GM19240 (cell line): ENCODE data around the gene USP51.
"Not testable (repeated sequence)": the region's sequence is repeated elsewhere in the genome, so short reads cannot be mapped to it uniquely, and the experiment has no call there.

ENCODE experiments used
- DNase-seq: peaks from one replicate; pipeline ENCODE4 v3.0.0; 2011; ENCODE audit warnings: low spot score; ENCODE audit not compliant: insufficient read length

Gene USP51

GRCh38 chrX:55465108-55465507, 24.5 kb downstream of the USP51 start:
- DNase-seq: not testable (repeated sequence)

GRCh38 chrX:55464050-55464449, 25.6 kb downstream of the USP51 start:
- not testable (repeated sequence) for DNase-seq

DNA sequence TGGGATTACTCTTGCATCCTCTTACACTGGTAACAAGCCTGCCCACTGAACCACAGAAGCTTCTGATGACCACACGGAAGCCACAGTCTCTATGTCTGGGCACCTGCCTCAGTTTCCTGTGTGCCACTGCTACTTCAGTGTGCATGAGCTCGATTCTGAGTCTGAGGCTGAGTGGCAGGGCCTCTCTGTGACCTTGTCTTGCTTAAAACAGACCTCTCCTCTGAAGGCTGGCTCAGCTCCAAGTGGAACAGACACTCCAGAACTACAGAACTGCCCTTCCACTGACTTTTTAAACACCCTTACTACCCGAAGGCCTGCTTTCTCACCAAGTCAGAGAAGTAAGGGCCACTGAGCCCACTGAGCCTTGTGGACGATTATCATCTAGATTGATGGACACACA, 29.7 kb downstream of the USP51 start:
- not testable (repeated sequence) for DNase-seq

GRCh38 chrX:55459426-55459825, 30.2 kb downstream of the USP51 start:
- DNase-seq: not testable (repeated sequence)

DNA sequence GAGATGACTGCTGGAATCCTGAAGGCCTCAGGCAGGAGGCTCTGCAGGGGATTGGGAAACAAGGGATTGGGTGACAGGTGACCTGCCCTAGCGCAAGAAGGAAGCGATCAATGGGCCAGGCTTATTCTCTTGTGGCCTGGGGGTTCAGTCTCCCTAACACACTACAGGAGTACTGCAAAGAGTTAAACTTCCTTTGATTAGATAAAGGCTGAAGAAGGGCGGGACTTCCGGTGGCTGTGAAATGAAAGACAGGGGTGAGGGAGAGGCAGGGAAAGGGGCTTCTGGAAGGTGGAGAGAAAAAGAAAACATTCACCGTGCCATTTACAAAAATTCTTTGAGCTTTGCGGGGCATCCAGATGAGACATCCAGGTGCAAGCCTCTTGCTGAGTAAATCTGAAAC, 33.9 kb downstream of the USP51 start:
- DNase-seq: not testable (repeated sequence)

DNA sequence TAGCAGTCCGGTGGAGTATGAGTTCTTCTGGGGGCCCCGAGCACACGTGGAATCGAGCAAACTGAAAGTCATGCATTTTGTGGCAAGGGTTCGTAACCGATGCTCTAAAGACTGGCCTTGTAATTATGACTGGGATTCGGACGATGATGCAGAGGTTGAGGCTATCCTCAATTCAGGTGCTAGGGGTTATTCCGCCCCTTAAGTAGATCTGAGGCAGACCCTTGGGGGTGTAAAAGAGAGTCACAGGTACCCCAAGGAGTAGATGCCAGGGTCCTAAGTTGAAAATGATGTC, 36.9 kb downstream of the USP51 start:
- DNase-seq: no peak

- DNase-seq: peak; percentile 33
Measured at GRCh38 chrX:55451990-55452832, 37.4 kb downstream of the USP51 start, which contains the start of gene MAGEH1. MAGEH1 (plus strand) TSS chrX:55452127; CDS start chrX:55452375, 248 bp downstream.

DNA sequence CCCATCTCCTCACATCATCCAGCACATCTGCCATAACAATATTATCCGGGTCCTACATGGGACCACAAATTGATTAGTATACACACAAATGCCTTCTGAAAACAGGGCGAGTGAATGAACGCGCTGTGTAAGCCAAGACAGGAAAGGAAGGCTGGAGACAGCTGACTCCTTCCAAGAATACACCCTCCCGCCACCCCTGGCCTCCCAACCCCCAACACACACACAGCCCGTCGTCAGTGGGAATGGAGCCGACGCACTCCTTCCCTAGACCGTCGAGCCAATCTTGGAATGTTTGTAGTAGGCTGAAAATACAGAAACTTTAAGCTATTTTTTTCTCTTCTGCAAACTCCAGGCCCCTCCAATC, 38.0 kb downstream of the USP51 start:
- no peak for DNase-seq

DNA sequence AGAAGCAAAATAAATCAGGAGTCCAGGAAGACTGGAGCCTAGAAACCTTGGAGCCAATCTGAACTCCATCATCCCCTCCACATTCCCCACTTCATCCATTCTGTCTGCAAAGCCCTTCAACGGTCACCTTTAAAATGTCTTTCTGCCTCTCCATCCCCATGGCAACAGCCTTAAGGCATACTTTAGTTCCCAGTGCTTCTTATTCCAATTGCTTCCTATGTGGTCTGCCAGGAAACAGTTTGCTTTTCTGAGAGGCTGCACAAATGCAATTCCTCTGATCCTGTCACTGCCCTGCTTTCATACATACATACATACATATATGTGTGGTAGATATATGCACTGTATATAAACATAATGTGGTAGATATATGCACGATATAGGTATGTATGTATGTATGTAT, 38.5 kb downstream of the USP51 start:
- DNase-seq: no peak

- no peak for DNase-seq
Measured at GRCh38 chrX:55450259-55450658, 39.4 kb downstream of the USP51 start.

- not testable (repeated sequence) for DNase-seq
Measured at GRCh38 chrX:55443468-55443867, 46.2 kb downstream of the USP51 start.
